IPS-NIHi11 (cell line): Measurements from ENCODE around the gene ZNF292.
A peak's percentile ranks its signal among the peaks of the same experiment; 100 is the strongest.
"Not testable (repeated sequence)": the region's sequence is repeated elsewhere in the genome, so short reads cannot be mapped to it uniquely, and the experiment has no call there.

Source experiments
- DNase-seq: peaks from one replicate; pipeline ENCODE4 v3.0.0; 2012; ENCODE audit warnings: mixed read lengths, low spot score

ZNF292 gene

GRCh38 chr6:87214831-87215230, 59.5 kb downstream of the ZNF292 start:
- DNase-seq: no peak

- DNase-seq: no peak
Measured at GRCh38 chr6:87220997-87221396, 65.6 kb downstream of the ZNF292 start.

GRCh38 chr6:87222676-87223075, 67.3 kb downstream of the ZNF292 start:
- DNase-seq: no peak

- no peak for DNase-seq
Measured at GRCh38 chr6:87224971-87225370, 69.6 kb downstream of the ZNF292 start.

GRCh38 chr6:87225511-87225910, 70.1 kb downstream of the ZNF292 start:
- DNase-seq: no peak

- DNase-seq: no peak
Measured at GRCh38 chr6:87225937-87226336, 70.6 kb downstream of the ZNF292 start.

GRCh38 chr6:87230801-87231200, 75.4 kb downstream of the ZNF292 start:
- DNase-seq: no peak

- peak; percentile 10 for DNase-seq
Measured at GRCh38 chr6:87237804-87238203, 82.4 kb downstream of the ZNF292 start.

GRCh38 chr6:87239098-87239635, 83.8 kb downstream of the ZNF292 start:
- DNase-seq: not testable (repeated sequence)

GRCh38 chr6:87241304-87241703, 85.9 kb downstream of the ZNF292 start:
- DNase-seq: no peak

- no peak for DNase-seq
Measured at GRCh38 chr6:87242311-87242710, 86.9 kb downstream of the ZNF292 start.

GRCh38 chr6:87243812-87244211, 88.4 kb downstream of the ZNF292 start:
- DNase-seq: no peak

- DNase-seq: no peak
Measured at GRCh38 chr6:87244380-87244779, 89.0 kb downstream of the ZNF292 start.

GRCh38 chr6:87250019-87250418, 94.7 kb downstream of the ZNF292 start:
- DNase-seq: no peak

GRCh38 chr6:87251225-87251624, 95.9 kb downstream of the ZNF292 start:
- DNase-seq: no peak

GRCh38 chr6:87251725-87252124, 96.4 kb downstream of the ZNF292 start:
- no peak for DNase-seq

- no peak for DNase-seq
Measured at GRCh38 chr6:87257046-87257445, 101.7 kb downstream of the ZNF292 start.

GRCh38 chr6:87257565-87257964, 102.2 kb downstream of the ZNF292 start:
- DNase-seq: no peak

- no peak for DNase-seq
Measured at GRCh38 chr6:87257975-87258374, 102.6 kb downstream of the ZNF292 start.

- no peak for DNase-seq
Measured at GRCh38 chr6:87259791-87260190, 104.4 kb downstream of the ZNF292 start.

- no peak for DNase-seq
Measured at GRCh38 chr6:87261534-87261933, 106.2 kb downstream of the ZNF292 start.

- no peak for DNase-seq
Measured at GRCh38 chr6:87264481-87264880, 109.1 kb downstream of the ZNF292 start.

- no peak for DNase-seq
Measured at GRCh38 chr6:87274660-87275274, 119.4 kb downstream of the ZNF292 start.

GRCh38 chr6:87276624-87277023, 121.3 kb downstream of the ZNF292 start:
- no peak for DNase-seq
